CD14-positive monocyte (primary cell): Measurements from ENCODE around the gene CHEK1. TPM values are rescaled to one million over a fixed set of nuclear protein-coding genes. Genes with fewer than 3 reads are reported as not detected.

Experiments used
- DNase-seq, 3 donors: peaks; one replicate each; pipeline ENCODE4 v3.0.0-alpha.2; 2011 to 2022
- H2AFZ ChIP-seq: 2 replicates; pipeline ENCODE4 v1.6.0; 2012; ENCODE audit warnings: mild to moderate bottlenecking, low read depth, low read length, inconsistent platforms; ENCODE audit not compliant: insufficient read depth, poor library complexity, severe bottlenecking
- H3K27ac ChIP-seq, 2 donors: 1 replicate in 1 of 2; 2 replicates in 1 of 2; pipeline ENCODE4 v1.5.1; 2012 to 2013; ENCODE audit warnings: low read length in 2 of 2, control low read depth in 1 of 2, inconsistent platforms in 1 of 2, low read depth in 1 of 2, mild to moderate bottlenecking in 1 of 2
- H3K27me3 ChIP-seq, 2 donors: one replicate each; pipeline versions ENCODE4 v1.6.0 to v1.6.1; 2011 to 2013; ENCODE audit warnings: low read length in 2 of 2; ENCODE audit not compliant: control insufficient read depth in 2 of 2, insufficient read depth in 2 of 2
- H3K36me3 ChIP-seq, 2 donors: replicated peaks in 1 of 2; 1 replicate in 1 of 2; 2 replicates in 1 of 2; pipeline versions ENCODE4 v1.5.1 to v1.6.1; 2012 to 2013; ENCODE audit warnings: low read length in 2 of 2, control low read depth in 1 of 2, inconsistent platforms in 1 of 2, mild to moderate bottlenecking in 1 of 2; ENCODE audit not compliant: insufficient read depth in 2 of 2, control insufficient read depth in 1 of 2
- H3K4me1 ChIP-seq, 2 donors: 1 replicate in 1 of 2; 2 replicates in 1 of 2; pipeline versions ENCODE4 v1.5.1 to v1.6.1; 2012 to 2013; ENCODE audit warnings: low read length in 2 of 2, control low read depth in 1 of 2, inconsistent platforms in 1 of 2, mild to moderate bottlenecking in 1 of 2, moderate library complexity in 1 of 2; ENCODE audit not compliant: insufficient read depth in 2 of 2, control insufficient read depth in 1 of 2
- H3K4me2 ChIP-seq: replicated peaks from 2 replicates; pipeline ENCODE3; 2012; ENCODE audit warnings: low read length, moderate library complexity, mild to moderate bottlenecking; ENCODE audit not compliant: poor library complexity, severe bottlenecking; ENCODE audit errors: extremely low read depth
- H3K4me3 ChIP-seq, 3 experiments: fragments of 200-600 bp in 1 of 3; sonication (generic) in 1 of 3; replicated peaks in 1 of 3; 1 replicate in 2 of 3; 2 replicates in 1 of 3; pipeline ENCODE4 v1.5.1; 2011 to 2013; ENCODE audit warnings: low read length in 3 of 3, mild to moderate bottlenecking in 3 of 3, control low read depth in 2 of 3, low read depth in 2 of 3, inconsistent platforms in 1 of 3, moderate library complexity in 1 of 3
- H3K79me2 ChIP-seq: 2 replicates; pipeline ENCODE4 v1.6.0; 2012; ENCODE audit warnings: mild to moderate bottlenecking, control low read depth, inconsistent platforms, low read length, moderate library complexity; ENCODE audit not compliant: insufficient read depth
- H3K9ac ChIP-seq: 2 replicates; pipeline ENCODE4 v1.6.0; 2017; ENCODE audit warnings: low read length, mild to moderate bottlenecking; ENCODE audit not compliant: insufficient read depth, poor library complexity, severe bottlenecking
- H3K9me3 ChIP-seq, 2 donors: replicated peaks in 1 of 2; 1 replicate in 1 of 2; 2 replicates in 1 of 2; pipeline versions ENCODE4 v1.5.1 to v1.6.1; 2012 to 2013; ENCODE audit warnings: low read length in 2 of 2, control low read depth in 1 of 2; ENCODE audit not compliant: control insufficient read depth in 1 of 2, insufficient read depth in 1 of 2
- H4K20me1 ChIP-seq: 2 replicates; pipeline ENCODE4 v1.6.0; 2012; ENCODE audit warnings: mild to moderate bottlenecking, low read length, control low read depth, moderate library complexity; ENCODE audit not compliant: insufficient read depth
- H3K27ac Mint-ChIP-seq, 7 donors: one replicate each; pipeline ENCODE4 v1.8.0; 2020; ENCODE audit warnings: mild to moderate bottlenecking in 7 of 7, mixed read lengths in 7 of 7, moderate library complexity in 6 of 7, inconsistent platforms in 2 of 7
- H3K27me3 Mint-ChIP-seq, 3 donors: one replicate each; pipeline ENCODE4 v1.8.0; 2021 to 2022; ENCODE audit warnings: low read depth in 3 of 3, mild to moderate bottlenecking in 3 of 3, mixed read lengths in 3 of 3, moderate library complexity in 3 of 3, inconsistent platforms in 1 of 3
- H3K36me3 Mint-ChIP-seq, 2 donors: one replicate each; pipeline ENCODE4 v1.8.0; 2020; ENCODE audit warnings: mixed read lengths in 2 of 2, inconsistent platforms in 1 of 2, mild to moderate bottlenecking in 1 of 2
- H3K4me1 Mint-ChIP-seq: one replicate; pipeline ENCODE4 v1.8.0; 2020; ENCODE audit warnings: mild to moderate bottlenecking, mixed read lengths
- H3K4me3 Mint-ChIP-seq, 2 donors: one replicate each; pipeline ENCODE4 v1.8.0; 2020; ENCODE audit warnings: mild to moderate bottlenecking in 2 of 2, mixed read lengths in 2 of 2, moderate library complexity in 1 of 2
- H3K9me3 Mint-ChIP-seq, 7 donors: one replicate each; pipeline ENCODE4 v1.8.0; 2020 to 2022; ENCODE audit warnings: mixed read lengths in 7 of 7, mild to moderate bottlenecking in 6 of 7, moderate library complexity in 6 of 7, inconsistent platforms in 2 of 7
- CTCF ChIP-seq: fragments of 200-600 bp; IDR thresholded peaks from one replicate; pipeline ENCODE4 v1.8.0; 2022; ENCODE audit warnings: antibody characterized with exemption, mild to moderate bottlenecking
- WGBS: methylation state at CpG from one replicate; pipeline ENCODE4 v1.1.5; 2013; ENCODE audit warnings: missing lambda C conversion rate; ENCODE audit not compliant: insufficient coverage; 5-methylcytosine and 5-hydroxymethylcytosine counted together
- intact Hi-C, 2 donors: fragments of 100-400 bp; cut with micrococcal nuclease; formaldehyde crosslinking; loops; one replicate each; pipeline versions ENCODE4 v1.15.0 to v1.15.1; 2023
- polyA plus RNA-seq, 3 donors: library from polyadenylated mRNA; depleted of rRNA in 1 of 3; unstranded in 2 of 3; stranded (reverse) in 1 of 3; fragments of 300-500 nt in 2 of 3; fragments of >200 nt in 1 of 3; fragmentation: Illumina TruSeq in 2 of 3; gene quantifications; 1 replicate in 2 of 3; 2 replicates in 1 of 3; pipeline ENCODE4 v1.2.3, GENCODE V29; 2012 to 2021

The CHEK1 gene
- polyA plus RNA-seq, 3 donors: 0.18 to 0.55 (median 0.43) TPM

GRCh38 chr11:125626288-125626950 is 1.5 kb downstream of the CHEK1 start:
- peak overlapping the region in 5 of 7 donors; percentile 5 to 98 (median 14) for H3K27ac Mint-ChIP-seq
- peak; percentile 6 for TF ChIP-seq CTCF
- peaks cover 37% of the 10 kb centered on the region for H3K79me2 ChIP-seq

GRCh38 chr11:125627236-125627910 is 2.4 kb downstream of the CHEK1 start:
- WGBS: 60% methylated on average over 3 of the region's 7 CpGs
- no peak overlapping the region for H3K4me2 ChIP-seq
- peaks cover 3 to 15% of the 10 kb centered on the region in 2 donors for H3K36me3 Mint-ChIP-seq
- no peak overlapping the region for H3K27ac Mint-ChIP-seq
- no peak overlapping the region for H3K4me3 Mint-ChIP-seq
- H3K27me3 Mint-ChIP-seq: peaks cover 0 to 2% (median 0%) of the 10 kb centered on the region in 3 donors
- H3K9me3 Mint-ChIP-seq: no peaks in the 10 kb centered on the region
- H2AFZ ChIP-seq: peak overlapping the region; percentile 94
- no peaks in the 10 kb centered on the region for H4K20me1 ChIP-seq
- no peaks in the 10 kb centered on the region for H3K27me3 ChIP-seq
- peaks cover 39% of the 10 kb centered on the region for H3K79me2 ChIP-seq
- no peak for TF ChIP-seq CTCF
- intact Hi-C loops: no loop called here
- no peaks in the 10 kb centered on the region for H3K9me3 ChIP-seq
- peaks cover 0 to 10% of the 10 kb centered on the region in 2 donors for H3K36me3 ChIP-seq
- H3K27ac ChIP-seq: no peak overlapping the region
- H3K9ac ChIP-seq: no peak overlapping the region
- peaks cover 15% of the 10 kb centered on the region for H3K4me1 Mint-ChIP-seq
- no peak for DNase-seq
- peaks cover 17 to 23% of the 10 kb centered on the region in 2 donors for H3K4me1 ChIP-seq
- H3K4me3 ChIP-seq: no peak overlapping the region

More at GRCh38 chr11:125626288-125626950, 1.5 kb downstream of the CHEK1 start:
- Mint-ChIP-seq H3K4me3 (peak overlapping the region; percentile 91 to 97), H3K4me1 (peaks cover 15% of the 10 kb centered on the region), H3K36me3 (peaks cover 8 to 23% of the 10 kb centered on the region in 2 donors), H3K9me3 (no peaks in the 10 kb centered on the region), H3K27me3 (peaks cover 0 to 2% (median 0%) of the 10 kb centered on the region in 3 donors)
- H3K27me3 ChIP-seq: no peaks in the 10 kb centered on the region
- H3K9ac ChIP-seq: peak overlapping the region; percentile 86
- H3K27ac ChIP-seq: peak overlapping the region; percentile 90 to 94
- H4K20me1 ChIP-seq: no peaks in the 10 kb centered on the region
- no peak for DNase-seq
- H3K4me3 ChIP-seq: peak overlapping the region; percentile 75 to 97 (median 96)
- WGBS: 0% methylated on average over 4 of the region's 18 CpGs
- intact Hi-C loops: no loop called here
- peak overlapping the region; percentile 100 for H3K4me2 ChIP-seq
- H3K4me1 ChIP-seq: peaks cover 17 to 23% of the 10 kb centered on the region in 2 donors
- peak overlapping the region; percentile 94 for H2AFZ ChIP-seq
- no peaks in the 10 kb centered on the region for H3K9me3 ChIP-seq
- peaks cover 8 to 18% of the 10 kb centered on the region in 2 donors for H3K36me3 ChIP-seq
